ENCODE results near the gene C18orf63.

C18orf63 gene

GRCh38 chr18:74381621-74382295, 66.1 kb downstream of the C18orf63 start:
- FAIRE-seq = no peak

- no peak for FAIRE-seq
Measured at GRCh38 chr18:74382481-74383017, 66.9 kb downstream of the C18orf63 start.

GRCh38 chr18:74387383-74387782, 71.7 kb downstream of the C18orf63 start:
- no peak for FAIRE-seq

- no peak for FAIRE-seq
Measured at GRCh38 chr18:74388227-74388626, 72.6 kb downstream of the C18orf63 start.

GRCh38 chr18:74389171-74389927, 73.7 kb downstream of the C18orf63 start:
- FAIRE-seq = no peak

- FAIRE-seq = no peak
Measured at GRCh38 chr18:74389991-74390390, 74.4 kb downstream of the C18orf63 start.

- no peak for FAIRE-seq
Measured at GRCh38 chr18:74390900-74391299, 75.3 kb downstream of the C18orf63 start.

GRCh38 chr18:74392323-74392722, 76.7 kb downstream of the C18orf63 start:
- FAIRE-seq = no peak

GRCh38 chr18:74395006-74395405, 79.4 kb downstream of the C18orf63 start:
- no peak for FAIRE-seq

- no peak for FAIRE-seq
Measured at GRCh38 chr18:74395648-74396154, 80.1 kb downstream of the C18orf63 start.

GRCh38 chr18:74396171-74397169, 80.8 kb downstream of the C18orf63 start:
- FAIRE-seq = no peak

GRCh38 chr18:74397572-74397971, 81.9 kb downstream of the C18orf63 start:
- FAIRE-seq = no peak

- FAIRE-seq = no peak
Measured at GRCh38 chr18:74399091-74399887, 83.7 kb downstream of the C18orf63 start.

GRCh38 chr18:74400813-74401212, 85.2 kb downstream of the C18orf63 start:
- FAIRE-seq = no peak

GRCh38 chr18:74402806-74403433, 87.3 kb downstream of the C18orf63 start:
- FAIRE-seq = no peak

- FAIRE-seq = no peak
Measured at GRCh38 chr18:74407888-74408287, 92.2 kb downstream of the C18orf63 start.

Data from G401.6 (cell line).